ENCODE measurements around the gene CEACAM5.
"Not testable (repeated sequence)": the region's sequence is repeated elsewhere in the genome, so short reads cannot be mapped to it uniquely, and the experiment has no call there.

Gene CEACAM5

DNA sequence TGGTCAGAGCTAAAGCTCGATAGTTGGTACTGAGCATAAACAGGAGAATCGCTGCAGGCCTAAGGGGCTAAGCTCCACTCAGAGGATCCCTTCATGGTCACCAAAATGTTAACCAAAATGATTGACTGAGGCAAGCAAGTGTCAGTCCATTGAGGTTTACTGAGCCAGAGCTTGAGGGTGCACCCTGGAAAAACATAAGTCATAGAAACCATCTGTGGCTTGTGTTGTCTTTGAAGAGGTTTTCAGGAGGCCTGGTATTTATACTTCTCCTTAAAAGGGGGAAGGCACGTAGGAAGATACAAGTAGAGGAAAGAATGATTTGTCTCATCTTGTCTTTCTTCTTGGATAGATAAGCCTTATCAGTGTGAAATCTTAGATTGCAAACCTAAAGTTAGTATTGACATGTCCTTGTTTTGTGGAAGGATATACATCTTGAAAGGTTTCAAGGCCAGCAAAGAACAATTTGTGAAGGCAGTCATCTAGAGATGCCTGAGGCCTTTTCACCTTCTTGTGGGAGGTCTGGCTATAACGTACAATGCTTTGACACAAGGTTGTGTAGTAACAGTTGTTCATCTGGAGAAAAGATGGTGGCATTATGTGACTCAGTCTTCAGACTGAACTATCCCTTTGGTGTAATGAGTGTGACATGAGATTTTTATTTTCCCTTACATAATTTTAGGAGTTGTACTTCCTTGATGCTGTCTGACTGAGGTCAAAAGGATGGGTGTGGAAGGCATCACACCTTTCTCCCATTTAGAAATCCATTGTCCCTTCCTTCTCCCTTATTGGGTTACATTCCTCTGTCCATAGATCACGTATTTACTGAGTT lies 32.2 kb downstream of the CEACAM5 start:
- DNase-seq (ENCODE audit: low spot score) = no peak

DNA sequence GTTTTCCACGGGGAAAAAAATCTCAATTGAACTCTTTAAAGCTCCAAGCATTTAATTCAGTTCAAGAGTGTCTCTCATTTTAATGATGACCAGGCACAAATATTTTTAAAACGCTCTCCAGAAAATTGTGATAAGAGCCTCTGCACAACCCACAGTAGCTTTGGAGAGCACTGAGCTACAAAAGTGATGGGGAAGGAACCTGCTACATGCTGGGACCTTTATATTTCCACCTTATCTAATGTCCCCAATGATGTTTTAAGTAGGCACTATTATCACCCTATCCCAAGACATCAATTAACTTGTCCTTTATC lies 32.8 kb downstream of the CEACAM5 start:
- DNase-seq (ENCODE audit: low spot score) = no peak

DNA sequence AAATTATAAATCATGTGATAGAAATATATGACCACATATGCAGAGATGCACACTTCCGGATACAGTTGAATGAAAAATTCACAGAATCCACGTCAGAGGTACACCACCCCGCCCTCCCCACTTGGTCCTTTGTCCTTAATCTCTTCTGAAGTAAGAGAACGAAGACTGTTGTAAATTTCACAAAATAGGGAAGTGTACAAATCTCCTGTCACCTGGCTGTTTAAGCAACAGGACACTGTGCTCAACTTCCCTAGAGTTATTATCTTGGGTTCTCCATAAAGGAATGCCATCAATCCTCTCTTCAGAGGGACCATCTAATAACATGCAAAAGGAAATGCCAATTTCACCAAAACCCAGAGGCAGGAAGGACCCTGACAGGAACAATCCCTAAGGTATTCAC lies 36.4 kb downstream of the CEACAM5 start:
- DNase-seq (ENCODE audit: low spot score) = no peak

GRCh38 chr19:41745756-41746155 lies 37.3 kb downstream of the CEACAM5 start:
- no peak for DNase-seq (ENCODE audit: low spot score)

DNA sequence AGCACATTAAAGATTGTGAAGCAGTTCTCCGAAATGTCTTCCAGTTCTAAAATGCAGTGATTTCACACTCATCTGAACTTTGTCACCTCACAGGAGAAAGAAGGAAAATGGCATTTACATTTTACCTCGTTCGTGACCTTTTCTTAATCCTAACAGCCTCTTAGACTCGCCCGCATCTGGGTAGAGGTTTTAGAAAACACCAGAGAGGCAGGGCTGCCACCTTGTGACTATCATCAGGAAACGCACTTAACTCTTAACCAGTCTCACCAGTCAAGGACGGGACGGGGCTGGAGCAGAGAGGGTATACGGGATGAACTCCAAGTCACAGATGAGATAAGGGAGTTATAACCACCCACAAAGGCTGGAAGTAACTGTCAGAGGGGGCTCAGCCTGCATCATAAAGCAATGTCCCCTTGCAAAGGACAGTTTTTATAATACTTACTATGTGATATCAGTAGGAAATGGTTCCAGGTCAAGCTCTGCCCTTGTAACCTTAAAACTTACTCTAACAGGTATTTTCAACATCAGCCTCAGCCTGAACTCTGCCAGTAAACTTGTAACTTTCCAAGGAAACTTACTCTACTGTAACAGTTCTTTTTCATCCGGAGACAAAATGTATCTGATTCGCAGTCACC lies 38.3 kb downstream of the CEACAM5 start:
- peak; percentile 64 for DNase-seq (ENCODE audit: low spot score)

- DNase-seq (ENCODE audit: low spot score) = no peak
Measured at GRCh38 chr19:41748012-41748411, 39.6 kb downstream of the CEACAM5 start.

GRCh38 chr19:41750248-41751134 lies 42.1 kb downstream of the CEACAM5 start:
- DNase-seq (ENCODE audit: low spot score) = not testable (repeated sequence)

GRCh38 chr19:41753159-41753558 lies 44.7 kb downstream of the CEACAM5 start:
- peak; percentile 50 for DNase-seq (ENCODE audit: low spot score)

- DNase-seq (ENCODE audit: low spot score) = peak; percentile 33
Measured at GRCh38 chr19:41753936-41754529, 45.6 kb downstream of the CEACAM5 start.

DNA sequence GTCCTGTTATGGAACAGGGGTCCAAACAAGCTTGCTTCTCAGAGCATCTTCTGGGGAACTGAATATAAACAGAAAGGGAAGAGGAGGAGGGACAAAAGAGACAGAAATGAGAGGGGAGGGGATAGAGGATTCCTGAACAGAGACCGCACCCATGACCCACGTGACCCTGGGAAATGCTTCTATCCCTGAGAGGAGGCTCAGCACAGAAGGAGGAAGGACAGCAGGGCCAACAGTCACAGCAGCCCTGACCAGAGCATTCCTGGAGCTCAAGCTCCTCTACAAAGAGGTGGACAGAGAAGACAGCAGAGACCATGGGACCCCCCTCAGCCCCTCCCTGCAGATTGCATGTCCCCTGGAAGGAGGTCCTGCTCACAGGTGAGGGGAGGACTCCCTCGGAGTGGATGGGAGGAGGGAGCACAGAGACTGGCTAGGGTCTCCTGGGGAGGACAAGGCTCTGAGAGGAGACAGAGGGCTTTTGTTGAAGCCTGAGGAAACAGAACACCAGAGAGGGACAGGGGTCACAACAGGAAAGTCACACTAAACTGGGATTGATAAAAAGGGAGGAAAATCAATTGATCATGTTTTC lies 47.0 kb downstream of the CEACAM5 start, which contains the start of gene CEACAM6:
Gene CEACAM6 (plus strand): TSS at position 203 of the 586 bp plus-strand sequence. CDS start 109 bp downstream, at position 312.
- no peak for DNase-seq (ENCODE audit: low spot score)

GRCh38 chr19:41758846-41759245 lies 50.4 kb downstream of the CEACAM5 start:
- no peak for DNase-seq (ENCODE audit: low spot score)

GRCh38 chr19:41767115-41767514 lies 58.7 kb downstream of the CEACAM5 start:
- no peak for DNase-seq (ENCODE audit: low spot score)

DNA sequence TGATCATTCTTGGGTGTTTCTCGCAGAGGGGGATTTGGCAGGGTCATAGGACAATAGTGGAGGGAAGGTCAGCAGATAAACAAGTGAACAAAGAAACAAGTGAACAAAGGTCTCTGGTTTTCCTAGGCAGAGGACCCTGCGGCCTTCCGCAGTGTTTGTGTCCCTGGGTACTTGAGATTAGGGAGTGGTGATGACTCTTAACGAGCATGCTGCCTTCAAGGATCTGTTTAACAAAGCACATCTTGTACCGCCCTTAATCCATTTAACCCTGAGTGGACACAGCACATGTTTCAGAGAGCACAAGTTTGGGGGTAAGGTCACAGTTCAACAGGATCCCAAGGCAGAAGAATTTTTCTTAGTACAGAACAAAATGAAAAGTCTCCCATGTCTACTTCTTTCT lies 59.7 kb downstream of the CEACAM5 start:
- DNase-seq (ENCODE audit: low spot score) = not testable (repeated sequence)

- no peak for DNase-seq (ENCODE audit: low spot score)
Measured at GRCh38 chr19:41769608-41770007, 61.2 kb downstream of the CEACAM5 start.

- DNase-seq (ENCODE audit: low spot score) = no peak
Measured at GRCh38 chr19:41771410-41771809, 63.0 kb downstream of the CEACAM5 start.

DNA sequence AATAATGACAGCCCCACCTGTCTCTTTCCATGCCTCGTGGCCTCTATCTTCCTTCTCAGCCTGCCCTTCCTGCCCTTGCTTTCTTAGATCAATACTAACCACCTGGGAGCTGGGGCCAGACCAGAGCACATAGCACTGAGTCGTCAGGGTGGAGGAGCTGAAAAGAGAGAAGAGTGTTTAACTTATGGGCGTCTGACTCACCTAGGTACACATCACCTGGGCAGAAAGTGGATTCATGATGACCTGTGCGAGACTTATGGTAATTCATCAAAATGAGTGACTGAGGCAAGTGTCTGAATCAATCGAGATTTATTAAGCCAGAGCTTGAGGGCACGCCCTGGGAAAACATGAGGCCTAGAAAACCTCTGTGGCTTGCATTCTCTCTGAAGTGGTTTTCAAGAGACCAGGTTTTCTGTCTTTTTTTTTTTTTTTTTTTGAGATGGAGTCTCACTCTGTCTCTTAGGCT lies 66.1 kb downstream of the CEACAM5 start:
- DNase-seq (ENCODE audit: low spot score) = no peak

DNA sequence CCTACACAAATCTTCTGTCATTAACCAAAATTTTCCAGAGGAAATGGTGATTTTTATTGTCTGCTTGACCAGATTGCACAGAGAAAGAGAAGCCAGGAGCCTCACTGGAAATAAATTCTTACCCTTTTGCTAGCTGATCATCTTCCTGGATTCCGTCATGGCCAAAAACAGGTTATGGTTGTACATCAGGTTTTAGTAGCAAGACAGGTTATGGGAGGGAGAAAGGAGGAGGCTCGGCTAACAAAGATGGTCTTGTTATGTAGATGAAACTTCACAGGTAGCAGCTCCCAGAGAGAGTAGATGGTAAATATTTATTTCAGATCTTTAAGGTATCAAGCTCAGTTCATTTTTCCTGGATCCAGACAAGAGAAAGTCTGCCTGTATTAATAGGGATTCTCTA lies 68.3 kb downstream of the CEACAM5 start:
- DNase-seq (ENCODE audit: low spot score) = no peak

Measured in GM03348 (cell line).